ENCODE results near the gene EIF4EBP2.

GRCh38 chr10:70425096-70425495, 21.2 kb downstream of the EIF4EBP2 start:
- TF ChIP-seq CTCF (IDR thresholded peaks at IDR 0.05) (no peak), POLR2A (IDR thresholded peaks at IDR 0.05) (no peak)

Data from thyroid gland (tissue), 4 donors.